Body of pancreas (tissue), 4 donors: ENCODE results near the gene SLC4A3. TPM values are rescaled to one million over a fixed set of nuclear protein-coding genes. Genes with fewer than 3 reads are reported as not detected.
A peak's percentile ranks its signal among the peaks of the same experiment; 100 is the strongest.

Source experiments
- ATAC-seq: fragments of 150-250 bp; one replicate; pipeline ENCODE4 v1.9.1; 2016
- DNase-seq, 4 donors: peaks; one replicate each; pipeline ENCODE4 v3.0.0-alpha.2; 2019
- H3K27ac ChIP-seq, 4 donors: fragments of 200-600 bp; sonication (generic); 1 replicate in 3 of 4; 2 replicates in 1 of 4; pipeline versions ENCODE4 v1.5.1 to v1.6.1; 2016 to 2019; ENCODE audit warnings: mild to moderate bottlenecking in 1 of 4, mixed read lengths in 1 of 4, moderate library complexity in 1 of 4
- H3K27me3 ChIP-seq, 2 donors: fragments of 200-600 bp; sonication (generic); one replicate each; pipeline ENCODE4 v1.6.0; 2016; ENCODE audit warnings: mild to moderate bottlenecking in 1 of 2
- H3K36me3 ChIP-seq, 2 donors: fragments of 200-600 bp; sonication (generic); replicated peaks in 1 of 2; 2 replicates each; pipeline ENCODE4 v1.5.1; 2016; ENCODE audit warnings: low read depth in 2 of 2; ENCODE audit not compliant: insufficient read depth in 1 of 2
- H3K4me1 ChIP-seq: fragments of 200-600 bp; sonication (generic); one replicate; pipeline ENCODE4 v1.6.0; 2016
- H3K4me3 ChIP-seq, 2 donors: fragments of 200-600 bp; sonication (generic); 1 replicate in 1 of 2; 2 replicates in 1 of 2; pipeline ENCODE4 v1.5.1; 2016 to 2019
- H3K9me3 ChIP-seq, 3 donors: fragments of 200-600 bp; sonication (generic); 1 replicate in 2 of 3; 2 replicates in 1 of 3; pipeline ENCODE4 v1.5.1; 2016
- POLR2A ChIP-seq, 3 donors: fragments of 450-650 bp; IDR thresholded peaks; one replicate each; pipeline ENCODE4 v1.6.1; 2016; ENCODE audit warnings: antibody characterized with exemption in 3 of 3, mild to moderate bottlenecking in 2 of 3
- WGBS, 2 donors: methylation state at CpG; one replicate each; pipeline ENCODE4 v1.1.5; 2017; 5-methylcytosine and 5-hydroxymethylcytosine counted together
- intact Hi-C: fragments of 100-400 bp; cut with DNase I; formaldehyde crosslinking; loops from one replicate; pipeline ENCODE4 v1.15.1; 2023
- total RNA-seq, 2 donors: library from RNA; depleted of rRNA; stranded (reverse); fragments of >200 nt; gene quantifications; one replicate each; pipeline ENCODE4 v1.1.0, GENCODE V29; 2016
- TF ChIP-seq, protein P1 (sequence below), 7 experiments: fragments of 450-650 bp in 4 of 7; fragments of 200-600 bp in 3 of 7; sonication (generic) in 3 of 7; IDR thresholded peaks; one replicate each; pipeline ENCODE4 v1.5.1; 2016 to 2019; ENCODE audit warnings: antibody characterized with exemption in 7 of 7

SLC4A3 gene
- total RNA-seq, 2 donors from 2014 or later = 2.6 to 10.9 TPM

DNA sequence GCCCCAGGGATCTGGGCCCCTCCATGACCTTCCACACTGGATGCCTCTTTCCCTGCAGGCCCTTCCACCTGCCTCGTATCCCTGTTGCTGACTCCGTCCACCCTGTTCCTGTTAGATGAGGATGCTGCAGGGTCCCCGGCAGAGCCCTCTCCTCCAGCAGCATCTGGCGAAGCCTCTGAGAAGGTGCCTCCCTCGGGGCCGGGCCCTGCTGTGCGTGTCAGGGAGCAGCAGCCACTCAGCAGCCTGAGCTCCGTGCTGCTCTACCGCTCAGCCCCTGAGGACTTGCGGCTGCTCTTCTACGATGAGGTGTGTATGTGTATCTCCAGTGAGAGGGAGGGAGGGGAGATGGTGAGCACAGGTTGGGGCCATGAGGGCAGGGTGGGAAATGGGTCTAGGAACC is 12.4 kb upstream of the SLC4A3 start:
- Histone ChIP-seq H3K36me3 (peaks cover 0 to 4% of the 10 kb centered on the region in 2 donors), H3K9me3 (no peaks in the 10 kb centered on the region), H3K27me3 (no peaks in the 10 kb centered on the region), H3K4me1 (peaks cover 8% of the 10 kb centered on the region), H3K4me3 (no peak overlapping the region), H3K27ac (no peak overlapping the region)
- ATAC-seq = no peak
- TF ChIP-seq, protein P1, sequence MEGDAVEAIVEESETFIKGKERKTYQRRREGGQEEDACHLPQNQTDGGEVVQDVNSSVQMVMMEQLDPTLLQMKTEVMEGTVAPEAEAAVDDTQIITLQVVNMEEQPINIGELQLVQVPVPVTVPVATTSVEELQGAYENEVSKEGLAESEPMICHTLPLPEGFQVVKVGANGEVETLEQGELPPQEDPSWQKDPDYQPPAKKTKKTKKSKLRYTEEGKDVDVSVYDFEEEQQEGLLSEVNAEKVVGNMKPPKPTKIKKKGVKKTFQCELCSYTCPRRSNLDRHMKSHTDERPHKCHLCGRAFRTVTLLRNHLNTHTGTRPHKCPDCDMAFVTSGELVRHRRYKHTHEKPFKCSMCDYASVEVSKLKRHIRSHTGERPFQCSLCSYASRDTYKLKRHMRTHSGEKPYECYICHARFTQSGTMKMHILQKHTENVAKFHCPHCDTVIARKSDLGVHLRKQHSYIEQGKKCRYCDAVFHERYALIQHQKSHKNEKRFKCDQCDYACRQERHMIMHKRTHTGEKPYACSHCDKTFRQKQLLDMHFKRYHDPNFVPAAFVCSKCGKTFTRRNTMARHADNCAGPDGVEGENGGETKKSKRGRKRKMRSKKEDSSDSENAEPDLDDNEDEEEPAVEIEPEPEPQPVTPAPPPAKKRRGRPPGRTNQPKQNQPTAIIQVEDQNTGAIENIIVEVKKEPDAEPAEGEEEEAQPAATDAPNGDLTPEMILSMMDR (IDR thresholded peaks at IDR 0.05) = no peak
- no peak for TF ChIP-seq POLR2A (IDR thresholded peaks at IDR 0.05)
- DNase-seq = no peak
- intact Hi-C loops = no loop called here
- WGBS, 2 donors = 93 to 95% methylated on average over 10 to 11 of the region's 11 CpGs

DNA sequence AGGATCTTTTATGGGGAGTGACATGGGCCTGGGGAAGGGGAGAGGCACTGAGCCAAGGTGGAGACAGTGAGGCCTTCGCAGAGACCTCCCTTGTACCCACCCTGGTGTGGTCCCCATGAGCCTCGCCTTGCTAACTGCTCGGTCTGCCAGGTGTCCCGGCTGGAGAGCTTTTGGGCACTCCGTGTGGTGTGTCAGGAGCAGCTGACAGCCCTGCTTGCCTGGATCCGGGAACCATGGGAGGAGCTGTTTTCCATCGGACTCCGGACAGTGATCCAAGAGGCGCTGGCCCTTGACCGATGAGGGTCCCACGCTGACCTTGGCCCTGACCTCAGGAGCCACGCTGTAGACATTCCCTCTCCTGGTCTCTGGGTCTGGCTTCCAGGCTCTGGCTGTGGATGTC is 11.5 kb upstream of the SLC4A3 start:
- 77 to 90% methylated on average over 6 to 11 of the region's 12 CpGs for WGBS, 2 donors
- intact Hi-C loops = no loop called here
- Histone ChIP-seq H3K4me1 (peaks cover 8% of the 10 kb centered on the region), H3K27me3 (no peaks in the 10 kb centered on the region), H3K27ac (no peak overlapping the region), H3K9me3 (no peaks in the 10 kb centered on the region), H3K4me3 (no peak overlapping the region), H3K36me3 (peaks cover 0 to 4% of the 10 kb centered on the region in 2 donors)
- DNase-seq (no peak), ATAC-seq (no peak)
- TF ChIP-seq POLR2A (IDR thresholded peaks at IDR 0.05) = no peak
- TF ChIP-seq, protein P1 (IDR thresholded peaks at IDR 0.05) = no peak

- DNase-seq (no peak), ATAC-seq (no peak)
- Histone ChIP-seq H3K27me3 (no peaks in the 10 kb centered on the region), H3K4me1 (peaks cover 8% of the 10 kb centered on the region), H3K36me3 (peaks cover 0 to 4% of the 10 kb centered on the region in 2 donors), H3K27ac (no peak overlapping the region), H3K9me3 (no peaks in the 10 kb centered on the region), H3K4me3 (no peak overlapping the region)
- intact Hi-C loops = no loop called here
- TF ChIP-seq POLR2A (IDR thresholded peaks at IDR 0.05) = no peak
- TF ChIP-seq, protein P1 (IDR thresholded peaks at IDR 0.05) = no peak
- WGBS, 2 donors = 93 to 95% methylated on average over 3 to 4 of the region's 4 CpGs
These were observed 10.9 kb upstream of the SLC4A3 start for GRCh38 chr2:219616550-219616949.

- H3K4me1 ChIP-seq = peaks cover 8% of the 10 kb centered on the region
- no peaks in the 10 kb centered on the region for H3K27me3 ChIP-seq
- 44 to 52% methylated on average over 3 of the region's 3 CpGs for WGBS, 2 donors
- intact Hi-C loops = no loop called here
- no peak overlapping the region for H3K27ac ChIP-seq
- H3K36me3 ChIP-seq = peaks cover 0 to 2% of the 10 kb centered on the region in 2 donors
- TF ChIP-seq, protein P1 (IDR thresholded peaks at IDR 0.05) = no peak
- TF ChIP-seq POLR2A (IDR thresholded peaks at IDR 0.05) = no peak
- peak; percentile 33 for ATAC-seq
- DNase-seq = no peak
- H3K9me3 ChIP-seq = no peaks in the 10 kb centered on the region
- no peak overlapping the region for H3K4me3 ChIP-seq
These were observed 8.7 kb upstream of the SLC4A3 start for GRCh38 chr2:219618733-219619122.

DNA sequence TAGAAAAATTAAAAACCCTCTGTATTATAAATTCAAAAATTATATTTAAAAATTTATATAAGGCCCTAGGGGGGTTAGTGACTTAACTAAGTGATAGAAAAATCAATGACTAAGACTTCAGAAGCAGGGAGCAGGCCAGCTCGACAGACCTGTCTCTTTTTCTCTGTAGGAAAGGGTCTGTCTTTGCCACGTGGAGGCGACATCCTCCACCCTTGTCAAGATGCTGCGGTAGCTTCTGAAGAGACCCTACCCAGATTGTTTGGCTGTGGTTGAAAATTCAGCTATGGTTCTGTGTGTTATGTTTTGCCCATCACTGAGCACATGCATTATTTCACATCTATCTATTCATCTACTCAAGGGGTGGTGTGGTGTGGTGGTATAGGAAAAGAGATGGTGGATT is 8.2 kb upstream of the SLC4A3 start:
- WGBS, 2 donors = 67 to 79% methylated on average over 4 of the region's 4 CpGs
- no peak for DNase-seq
- Histone ChIP-seq H3K9me3 (no peaks in the 10 kb centered on the region), H3K27ac (no peak overlapping the region), H3K4me3 (no peak overlapping the region), H3K27me3 (no peaks in the 10 kb centered on the region), H3K4me1 (peaks cover 8% of the 10 kb centered on the region), H3K36me3 (peaks cover 0 to 2% of the 10 kb centered on the region in 2 donors)
- no peak for ATAC-seq
- intact Hi-C loops = no loop called here
- no peak for TF ChIP-seq POLR2A (IDR thresholded peaks at IDR 0.05)
- TF ChIP-seq, protein P1 (IDR thresholded peaks at IDR 0.05) = no peak
